ENCODE data around the gene GPS1.

GRCh38 chr17:82035488-82035887 is 16.2 kb upstream of the GPS1 start:
- TF ChIP-seq POLR2A (IDR thresholded peaks at IDR 0.05) (no peak), CTCF (IDR thresholded peaks at IDR 0.05) (no peak)

Data from vagina (tissue), 2 donors.